GM18519 (cell line): Measurements from ENCODE around the gene ANO2.

Experiments
- ATAC-seq: cut with Tn5 transposase; IDR thresholded peaks from one replicate; pipeline ENCODE4 v1.9.1; 2021; ENCODE audit warnings: mild to moderate bottlenecking, moderate library complexity; ENCODE audit not compliant: unreplicated experiment, low FRiP score

Gene ANO2

DNA sequence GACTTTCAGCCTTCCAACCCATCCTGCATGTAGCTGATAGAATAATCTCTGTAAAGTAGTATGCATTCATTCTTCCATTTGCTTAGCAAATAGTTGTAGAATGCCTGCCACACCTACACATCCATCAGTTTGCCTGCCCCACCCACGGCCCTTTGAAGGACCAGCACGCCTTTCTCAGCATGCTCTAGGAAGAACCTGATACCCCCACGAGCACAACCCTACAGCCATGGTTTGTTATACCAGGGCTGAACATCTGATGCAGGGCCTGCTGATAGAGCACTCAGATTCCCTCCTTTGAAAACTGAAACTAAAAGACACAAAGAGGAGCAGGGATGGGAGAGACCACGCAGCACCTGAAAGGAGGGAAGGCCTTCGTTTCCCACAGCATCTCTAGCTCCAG is 205.1 kb downstream of the ANO2 start:
- no peak for ATAC-seq

DNA sequence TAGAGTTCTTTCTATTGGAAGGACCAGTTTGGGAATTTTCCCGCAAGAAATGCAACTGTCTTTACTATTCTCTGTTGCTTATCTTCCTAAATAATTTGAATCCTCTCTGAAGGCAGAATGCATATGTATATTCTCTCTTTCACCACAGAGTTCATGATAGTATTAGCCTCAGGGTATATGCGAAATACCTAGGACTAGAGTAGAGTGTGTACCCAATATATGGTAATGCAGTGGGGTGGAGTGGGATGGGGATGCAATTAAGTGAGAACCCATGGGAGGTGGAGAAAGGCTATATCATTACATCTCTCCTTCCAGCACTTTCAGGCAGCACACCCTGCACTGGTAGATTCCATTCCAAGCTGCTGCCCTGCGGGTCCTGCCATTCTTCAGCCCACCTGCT is 207.3 kb downstream of the ANO2 start:
- ATAC-seq = no peak

DNA sequence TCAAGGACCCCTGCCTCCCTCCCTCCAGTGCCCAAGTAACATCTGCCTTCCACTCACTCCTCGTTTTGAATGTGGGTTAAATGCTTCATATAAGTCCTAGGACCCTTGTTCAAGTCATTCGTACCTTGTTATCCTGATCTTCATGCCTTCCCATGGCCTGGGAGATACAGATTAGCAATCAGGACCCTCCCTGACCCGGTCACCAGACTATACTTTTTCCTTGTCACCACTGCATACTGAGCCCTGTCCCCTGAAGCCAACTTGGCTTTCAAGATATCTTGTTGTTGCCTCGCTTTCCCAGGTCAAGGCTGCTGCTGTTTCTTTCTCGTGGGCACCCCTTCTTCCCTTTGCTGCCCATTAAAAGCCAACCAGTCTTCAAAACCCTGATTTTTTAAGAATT is 208.5 kb downstream of the ANO2 start:
- ATAC-seq = no peak

DNA sequence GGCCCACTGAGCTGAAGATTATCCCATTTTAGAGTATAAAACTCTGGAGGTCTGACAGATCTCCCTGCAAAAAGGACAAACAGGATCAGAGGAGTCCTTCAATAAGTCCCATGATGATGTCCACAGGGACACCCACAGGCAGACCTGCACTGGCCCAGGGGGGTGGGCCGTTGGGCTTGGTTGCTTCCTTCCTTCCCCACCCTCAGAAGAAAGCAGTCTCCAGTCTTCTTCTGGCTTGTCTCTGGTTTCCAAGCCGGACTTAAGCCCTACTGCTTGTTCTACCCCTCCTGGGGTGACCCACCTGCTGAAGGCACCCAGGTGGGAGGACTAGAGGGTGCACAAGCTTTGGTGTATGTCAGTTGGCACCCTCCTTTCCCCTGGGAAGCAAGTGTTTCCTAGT is 209.0 kb downstream of the ANO2 start:
- ATAC-seq = no peak

DNA sequence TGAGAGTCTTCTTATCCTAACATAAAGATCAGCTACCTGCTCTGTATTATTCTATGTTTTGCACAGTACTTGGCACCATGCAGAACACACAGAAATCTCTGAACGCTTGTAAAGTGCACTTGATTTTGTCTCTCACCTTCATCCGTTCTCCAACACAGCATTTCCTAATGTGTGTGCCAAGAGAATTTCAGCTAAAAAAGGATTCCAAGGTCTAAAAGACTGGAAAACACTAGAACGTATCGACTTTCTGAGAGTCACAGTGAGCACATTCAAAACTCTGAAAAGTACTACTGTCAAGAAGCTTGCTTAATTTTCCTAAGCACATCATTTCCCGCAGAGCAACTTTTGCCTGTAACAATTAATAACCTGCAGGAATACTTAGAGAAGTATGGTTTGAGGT is 211.1 kb downstream of the ANO2 start:
- no peak for ATAC-seq

DNA sequence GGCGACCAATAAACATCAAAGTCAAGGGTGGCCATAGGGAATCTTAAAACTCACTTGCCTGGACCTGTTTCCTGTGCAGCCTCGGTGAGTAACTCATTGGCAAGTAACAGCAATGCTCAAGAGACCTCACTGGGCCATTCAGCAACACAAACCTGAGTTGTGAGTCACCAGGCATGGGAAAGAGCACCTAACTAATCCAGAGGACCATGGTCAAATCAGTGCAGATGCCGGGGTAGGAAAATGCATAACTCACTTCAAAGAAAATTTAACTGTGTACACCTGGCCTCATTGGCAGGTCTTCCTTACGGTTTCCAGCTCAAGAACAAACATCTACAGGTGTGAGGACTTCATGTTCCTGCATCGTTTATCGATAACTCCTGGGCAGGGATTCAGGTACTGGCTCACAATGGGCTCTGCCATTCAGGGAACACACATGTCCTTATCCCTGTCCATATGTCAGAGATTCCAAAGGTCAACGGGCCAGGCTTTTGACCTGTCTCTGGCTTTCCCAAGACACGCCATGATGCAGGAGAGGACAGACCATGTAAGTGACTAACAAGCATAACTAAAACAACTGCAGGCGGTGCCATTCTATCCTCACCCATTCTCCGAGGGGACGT is 211.8 kb downstream of the ANO2 start:
- ATAC-seq = no peak

DNA sequence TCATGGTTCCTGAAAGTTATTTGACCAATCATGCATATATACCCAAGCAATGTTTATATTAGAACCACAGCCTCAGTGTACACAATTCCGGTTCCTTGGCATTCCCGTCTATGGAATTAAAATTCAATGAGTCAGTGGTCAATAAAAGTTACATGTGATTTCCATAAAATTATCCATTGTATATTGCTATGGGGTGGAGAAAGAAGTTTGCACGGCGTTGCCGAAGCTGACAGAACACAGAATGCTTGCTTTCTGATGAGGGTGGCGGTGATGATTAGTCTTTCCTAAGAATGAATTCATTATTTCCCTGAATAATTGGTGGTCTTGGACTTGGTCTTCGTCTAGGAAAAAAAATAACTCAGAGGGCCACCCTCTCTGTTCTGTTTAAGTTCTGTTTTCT is 214.1 kb downstream of the ANO2 start:
- ATAC-seq = no peak

DNA sequence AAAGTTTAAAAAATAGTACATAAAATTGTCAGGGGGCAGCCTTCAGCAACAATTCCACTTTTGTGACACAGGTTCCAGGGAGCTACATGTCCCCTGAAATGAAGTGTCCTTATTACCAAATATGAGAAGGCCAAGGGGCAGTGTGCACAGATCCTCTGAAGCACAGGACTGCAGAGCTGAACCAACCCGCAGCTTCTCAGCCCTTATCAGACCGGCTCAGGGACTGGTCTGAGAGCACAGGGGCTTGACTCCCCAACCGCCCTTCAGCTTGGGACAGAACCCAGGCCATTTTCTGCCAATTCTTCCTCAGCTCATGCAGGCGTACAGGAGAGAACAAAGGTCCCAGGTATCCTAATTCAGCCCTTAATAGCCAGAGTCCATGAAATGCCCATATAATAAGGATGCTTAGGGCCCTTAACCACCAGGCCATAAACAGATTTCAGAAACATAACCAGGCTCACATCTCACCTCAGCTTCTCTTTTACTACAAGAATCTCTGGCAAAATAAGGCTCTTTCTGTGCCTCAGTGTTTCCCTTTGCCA is 221.3 kb downstream of the ANO2 start:
- no peak for ATAC-seq

DNA sequence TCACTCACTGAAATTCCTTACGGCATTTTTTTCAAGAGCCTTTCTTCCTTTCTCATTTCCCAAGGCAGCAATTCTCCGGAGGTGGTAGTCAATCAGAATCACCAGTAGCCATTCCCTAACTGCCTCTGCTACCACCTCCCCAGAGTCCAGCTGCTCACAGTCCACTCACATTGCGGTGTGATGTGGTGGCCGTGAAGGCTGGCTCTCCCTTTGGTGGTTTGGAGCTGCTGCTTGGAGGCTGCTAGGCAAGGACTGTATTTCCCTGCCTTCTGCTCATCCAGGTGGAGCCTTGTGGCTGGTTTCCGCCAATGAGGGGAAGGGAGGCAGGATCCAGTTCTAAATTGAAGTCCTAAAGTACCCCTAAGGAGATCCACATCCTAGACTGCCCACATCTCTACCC is 222.0 kb downstream of the ANO2 start:
- ATAC-seq = no peak

DNA sequence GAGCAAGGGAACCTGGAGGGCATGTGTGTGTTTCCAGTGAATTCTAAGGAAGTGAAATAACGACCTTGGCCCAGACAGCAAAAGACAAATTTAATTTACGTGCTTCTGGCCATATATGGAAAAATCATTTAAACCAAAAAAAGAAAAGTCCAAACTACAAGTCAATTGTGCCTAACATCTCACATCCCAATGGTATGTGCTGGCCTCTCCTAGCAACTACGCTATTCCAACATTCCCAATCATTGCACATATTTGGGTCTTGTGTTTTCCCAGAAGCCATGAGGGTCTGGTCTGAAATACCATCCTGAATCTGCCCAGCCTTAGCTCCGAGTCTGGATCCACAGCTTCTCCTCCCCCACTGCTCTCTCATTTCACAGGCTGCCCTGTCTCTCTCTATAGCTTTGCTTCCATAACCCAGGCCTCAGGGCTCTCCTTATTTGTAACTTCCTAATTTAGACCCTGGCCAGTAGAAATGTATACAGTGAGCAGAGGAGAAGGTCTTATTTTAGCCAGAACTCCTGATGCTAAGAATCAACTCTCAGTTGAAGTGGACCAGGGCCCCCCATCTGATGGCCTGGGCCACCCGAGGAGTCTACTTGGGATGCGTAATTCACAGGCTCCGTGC is 224.6 kb downstream of the ANO2 start:
- ATAC-seq = no peak

DNA sequence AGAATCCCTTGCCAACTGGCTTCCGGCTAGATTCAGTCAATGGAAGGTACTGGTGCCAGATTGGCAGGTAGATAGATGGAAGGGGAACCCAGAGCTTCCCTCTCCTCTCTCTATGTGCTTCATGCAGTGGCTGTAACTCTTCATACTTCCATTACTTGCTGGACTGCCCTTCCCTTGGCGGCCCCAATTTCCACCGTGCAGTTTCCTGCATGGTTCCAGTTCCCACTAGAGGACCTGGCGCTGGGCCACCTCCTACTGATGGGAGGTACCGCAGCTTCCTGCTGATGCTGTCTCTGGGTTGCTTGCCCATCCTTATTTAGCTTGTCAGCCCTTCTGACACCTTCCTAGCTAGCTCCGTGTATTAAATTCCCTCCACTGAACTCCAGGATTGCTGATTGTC is 226.4 kb downstream of the ANO2 start:
- ATAC-seq = no peak

DNA sequence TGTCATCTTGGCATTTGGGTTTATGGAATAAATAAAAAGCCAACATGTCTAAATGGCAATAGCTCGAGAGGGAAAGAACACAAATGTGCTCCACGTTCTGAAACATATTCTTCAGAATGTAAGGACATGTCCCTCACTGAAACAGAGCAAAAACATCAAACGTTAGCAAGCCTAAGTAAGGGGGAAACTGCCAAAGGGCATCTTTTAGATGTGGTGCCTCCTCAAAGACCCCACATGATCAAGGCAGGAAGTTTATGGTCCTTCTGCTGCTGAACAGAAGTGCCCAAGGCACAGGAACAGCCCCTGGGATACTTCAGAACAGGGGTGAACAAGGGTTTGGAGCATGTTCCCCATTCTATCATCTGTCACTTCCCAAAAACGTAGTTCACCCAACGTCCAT is 227.0 kb downstream of the ANO2 start:
- ATAC-seq = no peak

DNA sequence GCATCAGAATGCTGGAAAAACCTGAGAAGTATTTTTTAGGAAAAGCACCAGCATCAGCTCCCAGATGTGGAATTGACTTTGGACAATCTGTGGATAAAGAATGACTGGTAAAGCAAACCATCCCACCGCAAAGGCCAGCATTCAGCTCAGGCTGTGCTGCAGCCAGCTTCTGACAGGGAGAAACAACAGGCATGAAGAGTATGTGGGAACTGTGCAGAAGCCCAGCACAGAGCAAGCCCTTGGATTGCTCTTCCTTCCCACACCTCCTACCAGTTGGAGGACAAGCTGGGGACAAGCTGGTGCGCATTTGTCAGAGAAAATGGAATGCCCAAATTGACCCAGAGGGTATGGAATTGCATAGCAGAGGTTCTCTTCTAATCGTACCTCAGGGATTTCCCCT is 228.1 kb downstream of the ANO2 start:
- ATAC-seq = no peak

DNA sequence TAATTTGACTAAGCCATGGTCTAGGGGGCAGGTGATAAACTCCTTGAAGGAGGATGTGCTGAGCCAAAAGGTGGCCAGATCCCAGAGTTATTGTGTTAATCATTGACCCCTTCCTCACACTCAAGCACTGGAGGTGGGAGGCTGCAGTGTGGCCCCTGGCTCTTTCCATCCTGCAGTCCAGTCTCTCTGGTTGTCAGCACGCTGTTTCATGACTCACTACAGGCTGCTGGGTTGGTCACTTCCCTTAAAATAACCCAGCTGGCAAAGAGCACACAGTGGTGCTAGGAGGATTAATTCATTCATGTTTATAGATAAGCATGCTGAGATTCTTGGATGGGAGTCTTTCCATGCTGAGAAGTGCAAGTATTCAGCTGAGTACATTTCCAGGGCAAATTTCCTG is 228.9 kb downstream of the ANO2 start:
- ATAC-seq = no peak

DNA sequence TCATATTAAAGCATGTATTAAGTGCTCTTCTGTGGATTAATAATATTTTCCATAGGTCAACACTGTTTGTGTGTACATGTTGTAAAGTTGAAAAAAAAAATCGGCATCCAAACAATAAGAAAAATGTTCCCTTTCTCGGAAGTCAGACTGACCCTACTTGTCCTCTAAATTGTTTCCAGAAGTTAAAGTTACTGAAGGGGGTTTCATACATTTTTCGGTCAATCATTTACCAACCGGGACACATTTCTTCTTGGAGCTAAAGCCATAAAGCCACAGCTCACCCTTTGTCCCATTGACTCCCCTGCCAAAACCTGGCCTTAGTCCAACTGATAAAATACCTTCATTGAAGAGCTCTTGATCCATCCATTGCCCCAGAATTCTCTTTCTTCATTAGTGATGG is 230.0 kb downstream of the ANO2 start:
- ATAC-seq = no peak

DNA sequence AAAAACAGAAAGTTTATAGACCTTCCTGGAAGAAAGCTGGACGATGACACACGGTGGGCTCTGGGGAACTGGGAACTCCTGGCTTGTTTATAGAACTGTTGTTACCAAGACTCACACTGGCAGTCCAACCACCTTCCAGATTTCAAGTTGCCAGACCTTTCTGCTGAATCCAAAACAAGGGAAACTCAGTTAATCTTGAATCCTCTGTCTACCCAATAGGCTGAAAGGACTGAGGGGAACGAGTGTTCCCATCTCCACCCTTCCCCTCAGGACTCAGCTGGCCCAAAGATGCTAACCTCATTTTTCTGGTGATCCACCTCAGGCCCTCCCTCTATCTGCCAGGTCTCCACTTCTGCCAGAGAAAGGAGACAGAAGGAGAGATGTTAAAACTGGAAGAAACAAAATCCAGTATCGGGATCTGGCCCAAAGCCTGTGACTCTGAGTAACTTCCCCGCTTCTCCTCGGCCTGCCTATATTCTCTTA is 231.4 kb downstream of the ANO2 start:
- no peak for ATAC-seq

DNA sequence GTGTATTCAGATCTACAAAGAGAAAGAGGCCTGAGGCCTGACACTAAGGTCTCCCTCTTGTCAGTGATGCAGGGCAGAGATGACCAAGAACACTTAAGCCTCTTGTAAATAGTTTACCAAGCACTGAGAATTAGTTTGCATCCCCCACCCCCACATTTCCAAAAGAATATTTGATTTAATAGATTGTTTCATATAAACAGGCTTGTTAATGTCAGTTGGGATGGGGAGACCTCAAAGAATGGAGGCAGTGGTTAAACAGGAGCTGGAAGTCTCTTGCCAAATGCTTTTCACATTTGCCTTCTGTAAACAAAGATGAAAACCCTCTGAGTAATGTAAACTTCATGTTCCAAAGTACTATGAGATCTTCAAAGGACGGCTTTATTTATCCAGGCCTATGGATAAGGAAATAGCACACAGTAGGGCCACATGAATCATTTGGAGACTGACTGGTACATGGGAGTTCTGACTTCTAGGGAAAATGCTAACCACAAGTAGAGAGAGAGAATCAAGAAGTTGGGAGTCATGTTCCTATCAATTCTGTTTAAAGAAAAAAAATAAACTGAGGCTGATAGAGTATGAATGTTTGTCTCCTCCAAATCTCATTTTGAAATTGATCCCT is 234.7 kb downstream of the ANO2 start:
- ATAC-seq = no peak

DNA sequence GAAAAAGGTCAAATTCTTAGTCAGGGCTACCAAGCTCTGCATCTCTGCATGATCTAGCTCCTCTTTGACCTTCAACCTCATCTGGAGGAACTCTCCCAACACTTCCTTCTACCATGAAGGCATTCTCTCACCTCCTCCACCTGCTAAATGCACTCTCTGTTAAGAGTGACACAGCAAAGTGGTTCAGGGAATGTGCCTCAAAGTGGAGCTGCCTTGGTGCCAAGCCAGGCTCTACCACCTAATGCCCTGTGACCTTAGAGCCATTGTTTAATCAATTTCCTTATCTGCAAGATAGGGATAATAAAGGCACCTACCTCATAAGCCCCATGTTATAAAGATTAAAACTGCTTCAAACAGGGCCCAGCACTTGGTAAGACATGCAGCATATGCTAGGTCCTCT is 236.7 kb downstream of the ANO2 start:
- no peak for ATAC-seq

DNA sequence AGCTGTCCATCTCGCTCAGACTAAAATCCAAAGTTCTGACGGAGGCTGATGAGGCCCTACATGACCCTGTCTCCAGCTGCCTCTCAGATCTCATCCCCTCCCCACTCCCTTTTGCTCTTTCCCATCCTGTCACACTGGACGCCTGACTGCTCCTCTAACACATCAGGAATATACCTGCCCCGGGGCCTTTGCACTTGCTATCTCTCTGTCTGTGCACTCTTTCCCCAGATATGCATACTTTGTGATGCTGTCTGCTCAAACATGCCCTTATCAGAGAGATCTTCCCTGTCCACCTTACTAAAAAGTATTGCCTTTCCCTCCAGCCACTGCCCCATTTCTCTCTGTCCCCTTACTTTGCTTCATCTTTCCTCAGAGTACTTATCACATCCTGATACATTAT is 238.8 kb downstream of the ANO2 start:
- ATAC-seq = no peak

DNA sequence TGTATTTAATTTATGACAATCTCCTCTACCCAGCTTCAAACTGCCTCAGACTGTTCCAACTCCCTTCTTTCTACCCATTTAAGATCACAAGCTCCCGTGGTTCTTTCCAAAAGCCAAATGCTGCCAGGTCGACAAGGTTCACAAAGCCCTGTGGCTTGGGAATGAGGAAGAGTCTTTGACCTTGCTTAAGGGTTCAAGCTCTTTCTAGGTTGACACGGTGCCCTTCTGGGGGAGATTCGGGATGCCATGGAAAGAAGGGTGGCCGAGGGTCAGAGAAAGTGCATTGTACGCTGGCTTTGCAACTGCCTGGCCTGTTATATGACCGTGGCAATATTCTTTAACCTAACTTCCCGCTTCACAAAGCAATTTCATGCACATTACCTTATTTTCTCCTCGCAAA is 239.3 kb downstream of the ANO2 start:
- ATAC-seq = no peak

DNA sequence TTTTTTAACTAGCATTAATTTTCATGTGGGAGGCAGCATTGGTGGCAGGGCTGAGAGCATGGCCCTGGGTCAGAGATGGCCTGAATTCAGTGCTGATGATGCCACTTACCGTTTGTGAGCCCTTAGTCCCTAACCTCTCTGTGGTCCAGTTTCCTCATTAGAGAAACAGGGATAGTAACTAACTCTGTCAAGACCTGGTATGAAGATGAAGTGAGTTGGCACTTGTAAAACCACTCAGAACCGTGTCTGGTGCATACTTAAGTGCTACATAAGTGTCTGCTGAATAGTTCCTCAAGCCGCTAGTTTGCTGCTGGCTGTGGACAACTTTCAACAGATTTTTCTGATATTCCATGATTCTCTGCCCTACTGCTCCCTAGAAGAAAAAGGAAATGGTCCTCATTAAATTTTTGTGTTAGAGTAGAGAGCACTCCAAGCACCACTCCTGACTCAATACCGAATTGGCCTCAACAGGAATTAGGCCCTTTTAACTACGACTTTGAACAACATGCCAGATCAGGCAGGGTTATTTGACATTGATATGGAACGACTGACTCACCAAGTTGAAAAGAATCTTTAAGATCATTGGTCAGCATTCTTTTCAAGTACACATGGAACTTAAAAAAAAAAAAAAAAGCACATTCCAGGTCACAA is 250.2 kb downstream of the ANO2 start:
- no peak for ATAC-seq
